Measurements from ENCODE around the gene BCL3.

The BCL3 gene

GRCh38 chr19:44785271-44785670 is 36.8 kb downstream of the BCL3 start:
- Histone ChIP-seq H3K4me3 (ENCODE audit: insufficient read depth, low read depth, low read length, poor library complexity, severe bottlenecking) (no peak overlapping the region), H3K27me3 (replicated peaks; ENCODE audit: control insufficient read depth, insufficient read depth, low read length, poor library complexity, severe bottlenecking) (no peaks in the 10 kb centered on the region), H3K36me3 (ENCODE audit: control insufficient read depth, insufficient read depth, low read length) (no peaks in the 10 kb centered on the region), H3K4me1 (ENCODE audit: control insufficient read depth, insufficient read depth, low read length, poor library complexity, severe bottlenecking) (no peaks in the 10 kb centered on the region), H3K27ac (ENCODE audit: insufficient read depth, low read length, poor library complexity, severe bottlenecking) (no peak overlapping the region), H3K9me3 (ENCODE audit: control insufficient read depth, low read length) (no peaks in the 10 kb centered on the region)
- no peak for DNase-seq

GRCh38 chr19:44785993-44786392 is 37.5 kb downstream of the BCL3 start:
- Histone ChIP-seq H3K36me3 (ENCODE audit: control insufficient read depth, insufficient read depth, low read length) (no peaks in the 10 kb centered on the region), H3K4me1 (ENCODE audit: control insufficient read depth, insufficient read depth, low read length, poor library complexity, severe bottlenecking) (no peaks in the 10 kb centered on the region), H3K9me3 (ENCODE audit: control insufficient read depth, low read length) (no peaks in the 10 kb centered on the region), H3K27me3 (replicated peaks; ENCODE audit: control insufficient read depth, insufficient read depth, low read length, poor library complexity, severe bottlenecking) (no peaks in the 10 kb centered on the region), H3K27ac (ENCODE audit: insufficient read depth, low read length, poor library complexity, severe bottlenecking) (no peak overlapping the region), H3K4me3 (ENCODE audit: insufficient read depth, low read depth, low read length, poor library complexity, severe bottlenecking) (no peak overlapping the region)
- DNase-seq = no peak

GRCh38 chr19:44788971-44789370 is 40.5 kb downstream of the BCL3 start:
- no peak overlapping the region for H3K4me3 ChIP-seq (ENCODE audit: insufficient read depth, low read depth, low read length, poor library complexity, severe bottlenecking)
- no peaks in the 10 kb centered on the region for H3K36me3 ChIP-seq (ENCODE audit: control insufficient read depth, insufficient read depth, low read length)
- no peaks in the 10 kb centered on the region for H3K4me1 ChIP-seq (ENCODE audit: control insufficient read depth, insufficient read depth, low read length, poor library complexity, severe bottlenecking)
- DNase-seq = no peak
- H3K27me3 ChIP-seq (replicated peaks; ENCODE audit: control insufficient read depth, insufficient read depth, low read length, poor library complexity, severe bottlenecking) = no peaks in the 10 kb centered on the region
- no peaks in the 10 kb centered on the region for H3K9me3 ChIP-seq (ENCODE audit: control insufficient read depth, low read length)
- H3K27ac ChIP-seq (ENCODE audit: insufficient read depth, low read length, poor library complexity, severe bottlenecking) = no peak overlapping the region

GRCh38 chr19:44789943-44790483 is 41.5 kb downstream of the BCL3 start:
- Histone ChIP-seq H3K27ac (ENCODE audit: insufficient read depth, low read length, poor library complexity, severe bottlenecking) (no peak overlapping the region), H3K9me3 (ENCODE audit: control insufficient read depth, low read length) (no peaks in the 10 kb centered on the region), H3K27me3 (replicated peaks; ENCODE audit: control insufficient read depth, insufficient read depth, low read length, poor library complexity, severe bottlenecking) (no peaks in the 10 kb centered on the region), H3K4me1 (ENCODE audit: control insufficient read depth, insufficient read depth, low read length, poor library complexity, severe bottlenecking) (no peaks in the 10 kb centered on the region), H3K36me3 (ENCODE audit: control insufficient read depth, insufficient read depth, low read length) (no peaks in the 10 kb centered on the region), H3K4me3 (ENCODE audit: insufficient read depth, low read depth, low read length, poor library complexity, severe bottlenecking) (no peak overlapping the region)
- DNase-seq = no peak

- Histone ChIP-seq H3K4me3 (ENCODE audit: insufficient read depth, low read depth, low read length, poor library complexity, severe bottlenecking) (no peak overlapping the region), H3K27me3 (replicated peaks; ENCODE audit: control insufficient read depth, insufficient read depth, low read length, poor library complexity, severe bottlenecking) (no peaks in the 10 kb centered on the region), H3K36me3 (ENCODE audit: control insufficient read depth, insufficient read depth, low read length) (no peaks in the 10 kb centered on the region), H3K9me3 (ENCODE audit: control insufficient read depth, low read length) (no peaks in the 10 kb centered on the region), H3K27ac (ENCODE audit: insufficient read depth, low read length, poor library complexity, severe bottlenecking) (no peak overlapping the region), H3K4me1 (ENCODE audit: control insufficient read depth, insufficient read depth, low read length, poor library complexity, severe bottlenecking) (peaks cover 7% of the 10 kb centered on the region)
- DNase-seq = no peak
These were observed 43.8 kb downstream of the BCL3 start for GRCh38 chr19:44792281-44792680.

GRCh38 chr19:44794610-44795009 is 46.1 kb downstream of the BCL3 start:
- Histone ChIP-seq H3K27me3 (replicated peaks; ENCODE audit: control insufficient read depth, insufficient read depth, low read length, poor library complexity, severe bottlenecking) (no peaks in the 10 kb centered on the region), H3K4me1 (ENCODE audit: control insufficient read depth, insufficient read depth, low read length, poor library complexity, severe bottlenecking) (peaks cover 7% of the 10 kb centered on the region), H3K9me3 (ENCODE audit: control insufficient read depth, low read length) (no peaks in the 10 kb centered on the region), H3K4me3 (ENCODE audit: insufficient read depth, low read depth, low read length, poor library complexity, severe bottlenecking) (no peak overlapping the region), H3K36me3 (ENCODE audit: control insufficient read depth, insufficient read depth, low read length) (no peaks in the 10 kb centered on the region), H3K27ac (ENCODE audit: insufficient read depth, low read length, poor library complexity, severe bottlenecking) (no peak overlapping the region)
- no peak for DNase-seq

GRCh38 chr19:44795398-44795987 is 47.0 kb downstream of the BCL3 start:
- H3K4me3 ChIP-seq (ENCODE audit: insufficient read depth, low read depth, low read length, poor library complexity, severe bottlenecking) = no peak overlapping the region
- peaks cover 7% of the 10 kb centered on the region for H3K4me1 ChIP-seq (ENCODE audit: control insufficient read depth, insufficient read depth, low read length, poor library complexity, severe bottlenecking)
- no peak for DNase-seq
- no peaks in the 10 kb centered on the region for H3K27me3 ChIP-seq (replicated peaks; ENCODE audit: control insufficient read depth, insufficient read depth, low read length, poor library complexity, severe bottlenecking)
- no peaks in the 10 kb centered on the region for H3K36me3 ChIP-seq (ENCODE audit: control insufficient read depth, insufficient read depth, low read length)
- H3K9me3 ChIP-seq (ENCODE audit: control insufficient read depth, low read length) = no peaks in the 10 kb centered on the region
- no peak overlapping the region for H3K27ac ChIP-seq (ENCODE audit: insufficient read depth, low read length, poor library complexity, severe bottlenecking)

- Histone ChIP-seq H3K27ac (ENCODE audit: insufficient read depth, low read length, poor library complexity, severe bottlenecking) (no peak overlapping the region), H3K36me3 (ENCODE audit: control insufficient read depth, insufficient read depth, low read length) (no peaks in the 10 kb centered on the region), H3K9me3 (ENCODE audit: control insufficient read depth, low read length) (no peaks in the 10 kb centered on the region), H3K4me3 (ENCODE audit: insufficient read depth, low read depth, low read length, poor library complexity, severe bottlenecking) (no peak overlapping the region), H3K4me1 (ENCODE audit: control insufficient read depth, insufficient read depth, low read length, poor library complexity, severe bottlenecking) (peaks cover 7% of the 10 kb centered on the region), H3K27me3 (replicated peaks; ENCODE audit: control insufficient read depth, insufficient read depth, low read length, poor library complexity, severe bottlenecking) (no peaks in the 10 kb centered on the region)
- no peak for DNase-seq
These were observed 48.2 kb downstream of the BCL3 start for GRCh38 chr19:44796701-44797115.

- H3K9me3 ChIP-seq (ENCODE audit: control insufficient read depth, low read length) = no peaks in the 10 kb centered on the region
- H3K4me1 ChIP-seq (ENCODE audit: control insufficient read depth, insufficient read depth, low read length, poor library complexity, severe bottlenecking) = peaks cover 7% of the 10 kb centered on the region
- no peaks in the 10 kb centered on the region for H3K27me3 ChIP-seq (replicated peaks; ENCODE audit: control insufficient read depth, insufficient read depth, low read length, poor library complexity, severe bottlenecking)
- H3K27ac ChIP-seq (ENCODE audit: insufficient read depth, low read length, poor library complexity, severe bottlenecking) = no peak overlapping the region
- H3K4me3 ChIP-seq (ENCODE audit: insufficient read depth, low read depth, low read length, poor library complexity, severe bottlenecking) = no peak overlapping the region
- H3K36me3 ChIP-seq (ENCODE audit: control insufficient read depth, insufficient read depth, low read length) = no peaks in the 10 kb centered on the region
- DNase-seq = no peak
These were observed 51.3 kb downstream of the BCL3 start for GRCh38 chr19:44799627-44800346.

GRCh38 chr19:44800461-44800860 is 52.0 kb downstream of the BCL3 start:
- no peak overlapping the region for H3K27ac ChIP-seq (ENCODE audit: insufficient read depth, low read length, poor library complexity, severe bottlenecking)
- DNase-seq = peak; percentile 48 to 69 (median 63)
- H3K4me3 ChIP-seq (ENCODE audit: insufficient read depth, low read depth, low read length, poor library complexity, severe bottlenecking) = no peak overlapping the region
- H3K4me1 ChIP-seq (ENCODE audit: control insufficient read depth, insufficient read depth, low read length, poor library complexity, severe bottlenecking) = peaks cover 7% of the 10 kb centered on the region
- H3K27me3 ChIP-seq (replicated peaks; ENCODE audit: control insufficient read depth, insufficient read depth, low read length, poor library complexity, severe bottlenecking) = no peaks in the 10 kb centered on the region
- no peaks in the 10 kb centered on the region for H3K36me3 ChIP-seq (ENCODE audit: control insufficient read depth, insufficient read depth, low read length)
- H3K9me3 ChIP-seq (ENCODE audit: control insufficient read depth, low read length) = no peaks in the 10 kb centered on the region

Data from effector memory CD4-positive, alpha-beta T cell (primary cell).